Esophagus squamous epithelium (tissue), 4 donors: ENCODE measurements around the gene EHD2.
"Not testable (repeated sequence)": the region's sequence is repeated elsewhere in the genome, so short reads cannot be mapped to it uniquely, and the experiment has no call there.

Experiments used
- CTCF ChIP-seq, 6 experiments: fragments of 450-650 bp in 4 of 6; fragments of 200-600 bp in 2 of 6; sonication (generic) in 2 of 6; IDR thresholded peaks; one replicate each; pipeline ENCODE4 v1.5.1; 2016 to 2019; ENCODE audit warnings: antibody characterized with exemption in 6 of 6, mild to moderate bottlenecking in 4 of 6, moderate library complexity in 4 of 6
- POLR2A ChIP-seq, 4 donors: fragments of 450-650 bp; IDR thresholded peaks; one replicate each; pipeline ENCODE4 v1.6.1; 2017; ENCODE audit warnings: antibody characterized with exemption in 4 of 4, mild to moderate bottlenecking in 4 of 4, moderate library complexity in 3 of 4

GRCh38 chr19:47728295-47728694 is 15.1 kb downstream of the EHD2 start:
- not testable (repeated sequence) for TF ChIP-seq CTCF, POLR2A (IDR thresholded peaks at IDR 0.05)
